T-helper 9 cell (primary cell): Measurements from ENCODE around the gene GRM7.
"Not testable (repeated sequence)": the region's sequence is repeated elsewhere in the genome, so short reads cannot be mapped to it uniquely, and the experiment has no call there.

Experiments
- DNase-seq: peaks from one replicate; pipeline ENCODE4 v3.0.0-alpha.2; 2020
- total RNA-seq, 2 donors: gene quantifications; one replicate each; lab custom pipeline; 2026; lab: John Stamatoyannopoulos, UW

Gene GRM7
- 0 to 0.14 reads per million in 2 donors for total RNA-seq

DNA sequence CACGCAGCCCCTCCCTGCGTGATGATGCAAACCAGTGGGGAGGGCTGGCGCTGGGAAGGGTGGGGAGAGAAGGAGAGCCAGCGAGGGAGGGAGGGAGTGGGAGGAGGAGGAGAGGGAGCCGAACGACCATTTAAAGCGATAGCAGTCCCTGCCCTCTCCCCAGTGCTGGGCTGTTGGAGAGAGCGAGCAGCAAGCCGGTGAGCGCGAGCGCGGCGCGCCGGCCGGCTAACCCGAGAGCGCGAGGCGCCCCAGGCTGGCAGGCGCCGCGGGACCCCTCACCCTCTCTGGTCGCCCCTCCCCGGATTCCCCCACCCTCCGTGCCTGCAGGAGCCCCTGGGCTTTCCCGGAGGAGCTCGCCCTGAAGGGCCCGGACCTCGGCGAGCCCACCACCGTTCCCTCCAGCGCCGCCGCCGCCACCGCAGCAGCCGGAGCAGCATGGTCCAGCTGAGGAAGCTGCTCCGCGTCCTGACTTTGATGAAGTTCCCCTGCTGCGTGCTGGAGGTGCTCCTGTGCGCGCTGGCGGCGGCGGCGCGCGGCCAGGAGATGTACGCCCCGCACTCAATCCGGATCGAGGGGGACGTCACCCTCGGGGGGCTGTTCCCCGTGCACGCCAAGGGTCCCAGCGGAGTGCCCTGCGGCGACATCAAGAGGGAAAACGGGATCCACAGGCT lies at the start of gene GRM7:
Gene GRM7, plus strand, starts transcription at position 162 of the 671 bp plus-strand sequence.
- DNase-seq: no peak

GRCh38 chr3:6821411-6821810 lies 39.5 kb upstream of the GRM7 start:
- DNase-seq: no peak

DNA sequence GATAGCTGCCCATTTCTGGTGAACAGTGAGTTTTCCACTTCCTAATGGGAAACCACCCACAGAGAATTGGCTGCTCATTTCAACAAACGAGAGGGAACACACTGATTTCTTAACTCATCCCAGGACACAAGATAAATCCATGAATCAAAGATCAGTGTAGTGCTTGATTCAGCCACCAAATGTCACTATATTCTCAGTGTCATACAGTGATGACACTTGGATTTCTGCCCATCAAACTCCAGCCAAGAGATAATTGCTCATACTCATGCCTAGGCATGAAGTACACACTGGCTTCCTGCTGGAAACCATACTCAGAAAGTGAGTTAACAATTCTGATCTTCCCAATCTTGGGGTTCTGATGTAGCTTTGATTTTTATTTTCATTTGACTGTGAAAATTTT lies 35.4 kb upstream of the GRM7 start:
- no peak for DNase-seq

- no peak for DNase-seq
These were observed 33.5 kb upstream of the GRM7 start for GRCh38 chr3:6827453-6827852.

GRCh38 chr3:6844723-6845122 lies 16.2 kb upstream of the GRM7 start:
- no peak for DNase-seq

GRCh38 chr3:6854184-6854583 lies 6.7 kb upstream of the GRM7 start:
- DNase-seq: no peak

GRCh38 chr3:6857510-6857909 lies 3.4 kb upstream of the GRM7 start:
- no peak for DNase-seq

GRCh38 chr3:6860149-6860953 lies 564 bp upstream of the GRM7 start:
- DNase-seq: no peak

- no peak for DNase-seq
These were observed 698 bp downstream of the GRM7 start for GRCh38 chr3:6861625-6862000.

GRCh38 chr3:6862041-6862879 lies 1.3 kb downstream of the GRM7 start:
- DNase-seq: no peak

DNA sequence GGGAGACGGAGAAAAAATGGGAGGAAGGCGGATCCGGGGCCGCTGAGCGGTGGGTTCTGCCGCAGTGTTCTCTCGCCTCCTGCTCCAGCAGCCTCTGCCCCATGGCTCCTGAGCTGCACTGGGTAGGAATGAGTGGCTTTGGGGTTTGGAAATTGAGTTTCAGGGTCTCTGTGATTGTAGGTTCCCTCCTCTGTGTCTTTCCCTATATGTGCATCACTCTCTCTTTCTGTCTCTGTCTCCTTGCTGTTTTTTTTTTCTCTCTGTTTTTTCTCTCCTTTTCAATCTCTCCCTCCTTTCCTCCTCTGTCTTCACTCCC lies 1.9 kb downstream of the GRM7 start:
- DNase-seq: no peak

DNA sequence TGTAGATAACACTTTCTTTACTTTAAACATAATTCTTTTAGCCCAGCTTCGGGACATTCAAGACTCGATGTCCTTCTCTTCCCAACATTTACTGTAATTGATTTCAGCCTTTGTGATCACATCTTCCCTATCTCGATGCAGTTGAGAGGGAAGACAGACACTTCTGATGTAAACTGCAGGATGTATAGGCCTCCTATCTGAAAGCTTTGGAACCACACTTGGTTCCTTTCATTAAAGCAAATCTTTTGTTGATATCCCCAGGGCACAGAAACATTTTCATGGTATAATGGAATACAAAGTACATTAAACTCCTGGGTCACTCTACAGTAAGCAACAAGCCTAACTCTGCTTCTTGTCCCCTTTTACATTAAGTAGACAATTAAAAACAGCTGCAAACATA lies 6.4 kb downstream of the GRM7 start:
- no peak for DNase-seq

GRCh38 chr3:6878731-6879130 lies 17.8 kb downstream of the GRM7 start:
- no peak for DNase-seq

- DNase-seq: no peak
These were observed 51.3 kb downstream of the GRM7 start for GRCh38 chr3:6912240-6912639.

DNA sequence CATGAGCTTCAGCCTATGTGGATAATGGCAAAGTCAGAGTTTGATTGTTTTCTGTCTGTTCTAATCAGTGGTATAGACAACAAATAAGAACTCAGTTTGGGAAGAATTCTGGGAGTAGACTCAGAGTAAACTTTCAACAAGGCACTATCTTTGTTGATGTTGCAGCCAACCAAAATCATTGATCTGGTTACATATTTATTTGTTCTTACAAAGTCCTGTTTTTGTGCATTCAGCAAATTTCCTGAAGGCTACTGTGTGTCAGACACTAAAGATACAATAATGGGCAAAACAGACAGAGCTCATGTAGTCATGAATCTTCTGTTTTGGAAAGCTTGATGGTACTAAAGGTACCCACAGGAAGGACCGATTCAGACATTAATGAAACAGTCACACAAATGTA lies 55.0 kb downstream of the GRM7 start:
- DNase-seq: no peak

DNA sequence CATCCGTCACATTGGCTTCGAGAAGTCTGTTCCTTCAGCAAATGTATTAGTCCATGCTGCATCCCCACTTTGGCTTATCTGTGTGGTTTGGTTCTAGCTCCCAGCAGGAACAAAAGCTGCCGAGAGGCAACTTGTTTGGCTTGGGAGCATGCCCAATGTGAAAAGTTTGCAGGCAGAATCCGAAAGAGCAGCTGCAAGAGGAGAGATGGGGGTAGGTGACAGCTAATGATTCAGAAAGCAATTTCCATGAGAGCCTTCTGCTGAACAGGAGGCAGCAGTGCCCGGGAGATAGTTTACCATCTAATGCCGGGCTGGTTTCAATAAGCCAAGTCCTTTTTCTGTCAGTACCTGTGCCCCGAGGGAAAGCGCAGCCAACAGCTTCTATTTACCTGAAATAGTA lies 60.2 kb downstream of the GRM7 start:
- no peak for DNase-seq

DNA sequence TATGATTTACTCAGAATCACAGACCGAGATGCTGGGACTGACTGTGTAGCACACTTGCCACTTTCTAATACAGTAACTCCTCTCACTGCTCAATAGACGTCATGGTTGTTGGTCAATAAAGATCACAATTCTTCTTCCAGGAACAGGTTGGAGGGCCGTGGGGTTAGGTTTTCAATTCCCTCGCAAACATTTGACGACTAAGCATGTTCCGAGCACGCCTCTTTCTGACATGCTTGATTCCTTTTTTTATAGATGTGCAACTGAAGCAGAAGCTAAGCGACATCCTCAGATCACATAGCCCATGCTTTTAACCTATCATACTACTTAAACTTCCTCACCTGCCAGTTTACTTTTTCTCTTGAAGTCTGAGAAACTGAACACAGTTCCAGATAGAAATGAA lies 61.0 kb downstream of the GRM7 start:
- DNase-seq: no peak

- no peak for DNase-seq
These were observed 67.1 kb downstream of the GRM7 start for GRCh38 chr3:6928064-6928463.

DNA sequence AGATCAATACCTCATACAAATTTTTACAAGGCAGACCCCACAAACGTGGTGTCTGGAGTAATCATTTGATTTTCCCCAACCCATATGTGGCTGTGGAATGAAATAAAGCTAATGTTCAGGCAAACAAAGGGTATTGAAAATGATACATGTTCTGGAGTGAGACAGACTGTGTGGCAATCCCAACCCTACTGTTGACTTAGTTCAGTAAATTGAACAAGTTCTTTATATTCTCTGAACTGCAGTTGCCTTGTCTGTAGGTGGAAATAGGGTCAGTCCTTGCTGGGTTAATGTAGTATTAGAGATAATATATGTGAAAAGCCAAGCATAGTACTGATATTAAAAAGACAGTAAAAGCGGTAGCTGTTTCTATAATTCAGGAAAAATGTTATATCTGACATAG lies 69.0 kb downstream of the GRM7 start:
- no peak for DNase-seq

DNA sequence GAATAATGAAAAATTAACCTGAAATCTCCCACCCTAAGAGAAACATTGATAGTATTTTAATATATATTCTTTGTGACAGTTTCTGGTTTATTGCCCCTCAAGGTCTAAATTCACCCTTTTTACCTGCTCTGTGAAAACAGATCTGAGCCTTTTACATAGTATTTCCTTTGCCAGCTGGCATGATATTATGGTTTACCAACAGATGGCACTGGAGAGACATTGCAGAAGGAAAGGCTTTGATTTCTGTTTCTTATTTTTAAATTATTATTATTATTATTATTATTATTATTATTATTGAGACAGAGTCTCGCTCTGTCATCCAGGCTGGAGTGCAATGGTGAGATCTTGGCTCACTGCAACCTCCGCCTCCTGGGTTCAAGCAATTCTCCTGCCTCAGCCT lies 74.5 kb downstream of the GRM7 start:
- DNase-seq: not testable (repeated sequence)

DNA sequence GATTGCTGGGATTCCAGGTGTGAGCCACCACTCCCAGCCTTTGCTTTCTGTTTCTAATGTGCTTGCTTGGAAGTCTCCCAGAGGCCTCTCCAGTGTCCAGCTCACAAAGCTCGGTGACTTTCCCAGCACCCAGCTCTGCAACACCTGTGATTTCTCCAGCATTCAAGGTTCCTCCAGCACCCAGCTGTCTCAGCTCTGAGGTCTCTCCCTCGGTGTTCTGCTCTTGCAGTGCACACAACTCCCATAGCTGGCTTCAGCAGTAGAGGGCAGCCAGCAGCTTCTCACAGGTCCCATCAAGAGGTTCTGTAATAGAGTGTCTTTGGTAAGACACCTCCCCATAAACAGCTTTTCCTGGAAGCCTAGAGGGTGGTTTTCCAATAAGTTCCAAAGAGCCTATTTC lies 75.1 kb downstream of the GRM7 start:
- no peak for DNase-seq

DNA sequence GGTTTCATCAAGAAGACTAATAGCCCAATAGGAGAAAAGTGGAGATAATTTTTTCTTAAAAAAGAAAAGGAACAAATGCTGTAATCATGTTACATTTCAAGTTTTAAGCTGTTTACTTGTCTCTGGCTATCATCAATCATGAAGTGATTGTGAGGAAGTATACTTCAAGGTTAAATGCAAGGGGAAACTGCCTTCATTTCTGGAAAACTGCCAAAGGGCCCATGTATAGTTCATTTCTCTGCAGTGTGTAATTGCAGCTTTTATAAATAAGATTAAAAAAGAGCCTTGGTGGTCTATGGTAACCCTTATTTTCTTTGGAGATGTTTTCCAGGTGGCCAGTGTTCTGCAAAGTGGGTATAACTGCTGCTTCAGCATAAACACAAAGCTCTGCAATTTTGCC lies 101.9 kb downstream of the GRM7 start:
- no peak for DNase-seq

- no peak for DNase-seq
These were observed 105.0 kb downstream of the GRM7 start for GRCh38 chr3:6965881-6966280.

GRCh38 chr3:6971933-6972332 lies 111.0 kb downstream of the GRM7 start:
- no peak for DNase-seq
